Erythroblast (primary cell): ENCODE results near the gene DAP.
A peak's percentile ranks its signal among the peaks of the same experiment; 100 is the strongest.
"Not testable (repeated sequence)": the region's sequence is repeated elsewhere in the genome, so short reads cannot be mapped to it uniquely, and the experiment has no call there.

Source experiments
- DNase-seq, 2 experiments: peaks; one replicate each; lab custom pipeline; 2025; lab: John Stamatoyannopoulos, UW
- GATA1 ChIP-seq: IDR thresholded peaks from 2 replicates; pipeline ENCODE4 v1.6.1; 2011; ENCODE audit warnings: low read depth, mild to moderate bottlenecking, control low read depth, low read length, moderate library complexity
- POLR2A ChIP-seq: IDR thresholded peaks from 2 replicates; pipeline ENCODE4 v1.6.1; 2011; ENCODE audit warnings: mild to moderate bottlenecking, low read length

The DAP gene

GRCh38 chr5:10719965-10720364 is 41.1 kb downstream of the DAP start:
- DNase-seq = no peak
- no peak for TF ChIP-seq POLR2A
- no peak for TF ChIP-seq GATA1

DNA sequence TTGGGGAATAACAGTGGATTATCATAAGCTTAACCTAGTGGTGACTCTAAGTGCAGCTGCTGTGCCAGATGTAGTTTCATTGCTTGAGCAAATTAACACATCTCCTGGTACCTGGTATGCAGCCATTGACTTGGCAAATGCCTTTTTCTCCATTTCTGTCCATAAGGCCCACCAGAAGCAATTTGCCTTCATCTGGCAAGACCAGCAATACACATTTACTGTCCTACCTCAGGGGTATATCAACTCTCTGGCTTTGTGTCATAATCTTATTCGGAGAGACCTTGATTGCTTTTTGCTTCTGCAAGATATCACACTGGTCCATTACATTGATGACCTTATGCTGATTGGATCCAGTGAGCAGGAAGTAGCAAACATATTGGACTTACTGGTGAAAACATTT is 42.4 kb downstream of the DAP start:
- not testable (repeated sequence) for DNase-seq

DNA sequence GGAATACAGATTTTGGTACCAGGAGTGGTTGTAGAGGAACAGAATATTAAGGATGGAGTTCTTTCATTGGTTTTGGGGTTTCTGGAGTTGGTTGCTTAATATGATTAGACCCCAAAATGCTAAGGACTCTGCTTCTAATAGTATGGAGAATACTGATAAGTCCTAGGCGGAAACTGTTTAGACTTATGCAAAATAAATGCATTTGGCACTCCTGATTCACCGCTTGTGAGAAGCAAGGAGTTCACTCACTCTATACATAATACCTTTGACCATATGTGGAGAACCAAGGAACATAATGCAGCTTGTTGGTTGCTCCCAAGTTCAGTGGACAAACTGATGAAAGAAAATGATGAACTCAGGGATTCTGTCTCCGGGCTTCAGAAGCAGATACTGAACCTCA is 44.2 kb downstream of the DAP start:
- not testable (repeated sequence) for DNase-seq

GRCh38 chr5:10715605-10716290 is 45.3 kb downstream of the DAP start:
- no peak for DNase-seq
- no peak for TF ChIP-seq GATA1
- TF ChIP-seq POLR2A = no peak

DNA sequence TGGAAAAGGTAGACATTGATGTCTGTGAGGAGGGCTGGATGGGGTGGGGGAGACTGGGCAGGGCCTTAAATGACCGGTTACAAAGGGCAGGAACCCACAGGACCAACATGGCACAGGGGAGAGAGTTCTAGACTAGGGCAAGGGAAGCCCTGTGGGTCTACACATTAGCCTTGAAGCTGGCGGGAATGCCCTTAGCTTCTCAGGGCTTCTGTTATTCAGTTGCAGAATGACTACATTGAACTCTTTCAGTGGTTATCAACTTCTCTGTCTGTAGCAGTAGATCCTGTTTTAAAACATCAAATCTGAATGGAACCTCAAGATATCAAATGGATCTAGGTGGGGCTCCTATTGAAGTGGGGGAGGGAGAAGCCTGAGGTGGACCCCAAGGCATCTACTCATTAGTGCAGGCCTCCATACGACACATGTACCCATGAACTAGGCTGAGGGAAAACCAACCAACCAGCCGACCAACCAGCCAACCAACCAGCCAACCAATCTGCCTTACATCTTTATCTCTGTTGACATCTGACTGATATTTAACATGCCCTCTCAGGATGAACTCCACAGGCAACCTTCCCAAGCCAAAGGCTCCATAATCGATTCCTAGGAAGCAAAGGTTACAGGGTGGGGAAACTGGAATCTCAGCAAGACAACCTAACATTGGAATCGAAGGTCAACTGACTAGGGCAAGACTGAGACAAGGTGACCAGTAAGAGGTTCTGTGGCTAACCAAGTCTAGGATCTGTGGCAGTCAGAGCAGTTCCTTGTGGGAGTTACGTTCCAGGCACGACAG is 48.3 kb downstream of the DAP start:
- no peak for TF ChIP-seq GATA1
- TF ChIP-seq POLR2A = no peak

DNA sequence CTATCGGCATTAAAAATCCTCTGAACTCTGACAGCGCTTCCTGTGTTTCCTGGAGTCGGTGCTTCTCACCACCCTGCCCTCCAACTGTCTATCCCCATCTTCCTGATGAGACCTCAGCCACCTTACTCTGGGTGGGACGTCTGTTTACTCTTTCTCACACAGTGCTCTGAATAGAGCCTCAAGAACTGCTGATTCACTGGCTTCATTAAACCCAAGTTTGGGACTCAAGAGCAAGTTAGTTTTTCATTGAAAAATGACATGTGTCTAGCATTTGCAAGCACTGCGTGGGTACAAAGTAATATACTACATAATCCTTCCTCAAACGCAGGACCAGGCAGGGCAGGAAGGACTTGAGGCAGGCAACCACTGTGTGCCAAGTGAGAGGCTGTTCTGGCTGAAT is 49.5 kb downstream of the DAP start:
- TF ChIP-seq GATA1 (no peak), POLR2A (no peak)
- DNase-seq = peak in 1 of 2 experiments; percentile 4

More for the DNA sequence above, 48.3 kb downstream of the DAP start:
- no peak for DNase-seq

DNA sequence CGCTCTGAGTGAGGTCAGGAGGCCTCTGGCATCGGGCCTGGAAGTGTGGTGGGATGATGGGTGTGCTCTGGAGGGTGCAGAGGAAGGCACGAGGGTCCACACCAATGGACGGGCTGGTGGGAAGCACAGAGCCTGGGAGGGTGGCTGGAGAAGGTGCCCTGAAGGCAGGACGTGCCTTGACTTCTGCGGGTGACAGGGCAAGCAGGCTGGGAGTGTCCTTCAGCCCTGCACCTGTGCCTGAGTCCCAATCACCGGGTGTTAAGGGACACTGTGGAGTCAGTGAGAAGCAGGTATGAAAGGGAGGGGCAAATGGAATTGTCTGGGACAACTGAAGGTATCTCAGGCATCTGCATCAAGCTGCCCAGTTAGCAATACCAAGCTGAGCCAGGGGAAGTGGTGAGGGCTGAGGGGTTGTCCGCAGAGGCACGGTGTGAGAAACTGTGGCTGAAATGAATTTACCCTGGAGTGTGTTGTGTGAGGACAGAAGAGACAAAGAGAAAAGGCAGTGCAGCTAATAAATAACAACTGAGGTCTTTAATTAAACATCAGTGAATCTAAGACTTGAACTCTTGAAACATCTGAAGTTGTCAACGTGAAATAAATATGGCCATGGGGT is 50.4 kb downstream of the DAP start:
- no peak for DNase-seq
- TF ChIP-seq POLR2A (no peak), GATA1 (no peak)

DNA sequence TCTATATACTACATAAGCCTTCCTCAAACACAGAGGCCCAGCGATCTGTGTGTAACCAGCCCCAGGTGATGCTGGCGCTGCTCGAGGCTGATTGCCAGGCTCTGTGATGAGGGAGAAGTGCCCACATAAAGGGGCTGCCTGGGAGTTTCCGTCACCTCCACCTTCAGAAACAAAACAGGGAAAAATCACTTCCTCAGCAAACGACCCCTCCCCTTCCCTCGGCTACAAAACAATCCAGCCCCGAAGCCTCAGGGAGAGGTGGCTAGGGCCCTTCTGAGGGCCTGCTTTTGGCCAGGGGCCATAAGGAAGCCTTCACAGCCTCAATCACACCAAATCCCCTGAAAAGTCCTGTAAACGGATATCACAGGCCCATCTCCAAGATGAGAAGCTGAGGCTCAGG is 51.1 kb downstream of the DAP start:
- TF ChIP-seq POLR2A = no peak
- TF ChIP-seq GATA1 = no peak
- no peak for DNase-seq

DNA sequence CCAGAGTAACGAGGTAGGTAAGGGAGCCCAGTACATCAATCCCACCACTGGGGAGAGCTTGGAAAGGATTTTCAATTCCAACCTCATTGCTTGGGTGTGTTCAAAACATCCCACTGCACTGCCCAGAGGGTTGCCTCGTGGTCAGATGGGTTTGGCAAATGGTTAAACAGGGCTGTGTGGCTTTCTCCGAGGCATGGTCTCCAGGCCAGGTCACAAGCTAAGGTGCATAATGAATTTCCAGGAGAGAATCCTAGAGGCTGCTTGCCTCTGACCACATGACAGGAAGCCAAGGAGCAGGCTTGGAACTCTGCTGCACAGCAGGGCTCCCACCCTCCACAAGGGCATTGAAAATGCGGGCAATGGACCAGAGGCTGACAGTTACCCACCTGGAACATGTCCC is 51.6 kb downstream of the DAP start:
- DNase-seq = no peak
- no peak for TF ChIP-seq POLR2A
- no peak for TF ChIP-seq GATA1

GRCh38 chr5:10708189-10708944 is 52.7 kb downstream of the DAP start:
- TF ChIP-seq GATA1 (no peak), POLR2A (no peak)
- no peak for DNase-seq

DNA sequence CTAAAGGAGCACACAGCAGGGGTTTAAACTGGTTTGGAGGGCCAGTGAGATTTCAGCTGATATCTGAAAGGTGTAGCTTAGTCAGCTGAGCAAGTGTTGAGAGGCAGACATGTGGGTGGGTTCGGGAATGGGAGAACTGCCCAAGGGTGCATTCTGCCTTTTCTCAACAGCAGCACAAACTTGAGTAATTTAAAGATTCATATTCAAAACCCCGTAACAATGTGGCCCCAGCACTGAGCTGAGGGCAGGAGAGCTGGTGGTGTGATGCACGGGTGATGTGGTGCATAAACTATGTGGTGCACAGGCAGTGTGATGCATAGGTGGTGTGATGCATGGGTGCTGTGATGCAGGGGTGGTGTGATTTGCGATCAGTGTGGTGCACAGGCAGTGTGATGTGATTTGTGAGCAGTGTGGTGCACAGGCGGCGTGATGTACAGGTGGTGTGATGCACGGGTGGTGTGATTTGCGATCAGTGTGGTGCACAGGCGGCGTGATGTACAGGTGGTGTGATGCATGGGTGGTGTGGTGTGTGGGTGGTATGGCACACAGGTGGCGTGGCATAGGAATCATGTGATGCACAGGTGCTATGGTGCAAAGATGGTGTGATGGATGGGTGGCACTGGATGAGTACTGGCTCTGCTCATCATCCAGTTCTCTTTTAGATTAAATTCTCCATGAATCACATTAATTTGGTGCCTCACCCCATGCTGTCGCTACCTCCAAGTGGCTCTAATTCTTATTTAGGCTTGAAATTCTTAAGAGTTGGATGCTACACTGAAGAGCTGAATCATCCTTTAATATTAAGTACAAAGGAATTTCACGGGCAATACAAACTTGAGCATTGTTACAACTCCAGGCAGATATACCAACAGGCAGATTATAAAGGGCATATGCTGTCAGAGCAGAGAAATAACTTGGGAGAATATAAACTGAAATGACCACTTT is 53.6 kb downstream of the DAP start:
- no peak for DNase-seq
- TF ChIP-seq GATA1 = no peak
- TF ChIP-seq POLR2A = no peak

DNA sequence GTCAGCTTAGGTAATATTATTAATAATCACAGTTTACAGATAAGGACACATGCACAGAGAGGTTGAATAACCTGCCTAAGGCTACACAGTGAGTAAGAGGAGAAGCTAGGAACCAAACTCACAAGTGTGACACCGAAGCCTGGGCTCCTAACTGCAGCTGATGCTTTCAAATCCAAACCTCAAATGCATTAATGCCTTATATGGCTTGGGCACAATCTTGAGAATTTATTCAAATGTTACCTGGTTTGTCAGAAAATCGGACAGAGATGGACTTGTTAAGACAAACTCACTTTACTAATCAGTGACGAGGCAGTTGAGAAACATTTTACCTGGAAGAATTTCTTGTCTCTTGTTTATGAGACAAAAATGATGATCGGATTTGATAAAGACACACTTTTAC is 54.7 kb downstream of the DAP start:
- TF ChIP-seq POLR2A (no peak), GATA1 (no peak)
- no peak for DNase-seq

GRCh38 chr5:10705747-10706146 is 55.3 kb downstream of the DAP start:
- no peak for TF ChIP-seq POLR2A
- TF ChIP-seq GATA1 = no peak
- DNase-seq = no peak
